ENCODE measurements around the gene HYAL4. TPM values are rescaled to one million over a fixed set of nuclear protein-coding genes. Genes with fewer than 3 reads are reported as not detected.

Gene HYAL4
- total RNA-seq, 1 donor, result under 0.01 TPM

DNA sequence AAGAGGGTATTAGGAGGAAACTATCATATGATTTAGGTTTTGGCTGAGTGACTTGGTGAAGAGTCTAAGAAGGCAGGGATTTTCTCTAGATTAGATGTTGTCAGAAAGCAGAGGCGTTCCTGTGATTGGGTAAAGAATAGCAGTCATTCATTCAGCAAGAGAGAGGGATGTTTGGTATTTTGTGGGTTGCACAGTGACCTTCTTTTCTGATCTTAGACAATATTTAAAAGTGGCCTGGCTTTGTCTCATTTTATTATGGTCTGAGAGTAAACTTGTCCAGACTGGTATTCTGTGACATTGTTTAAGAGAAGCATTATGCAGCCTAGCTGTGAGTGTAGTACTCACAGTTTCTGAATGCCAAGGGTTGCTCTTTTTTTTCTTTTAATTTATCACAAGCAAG is 18.5 kb downstream of the HYAL4 start:
- DNase-seq (ENCODE audit: low read depth), result no peak
- H3K4me3 ChIP-seq (ENCODE audit: low read depth, low read length), result no peak overlapping the region
- TF ChIP-seq, protein P1, sequence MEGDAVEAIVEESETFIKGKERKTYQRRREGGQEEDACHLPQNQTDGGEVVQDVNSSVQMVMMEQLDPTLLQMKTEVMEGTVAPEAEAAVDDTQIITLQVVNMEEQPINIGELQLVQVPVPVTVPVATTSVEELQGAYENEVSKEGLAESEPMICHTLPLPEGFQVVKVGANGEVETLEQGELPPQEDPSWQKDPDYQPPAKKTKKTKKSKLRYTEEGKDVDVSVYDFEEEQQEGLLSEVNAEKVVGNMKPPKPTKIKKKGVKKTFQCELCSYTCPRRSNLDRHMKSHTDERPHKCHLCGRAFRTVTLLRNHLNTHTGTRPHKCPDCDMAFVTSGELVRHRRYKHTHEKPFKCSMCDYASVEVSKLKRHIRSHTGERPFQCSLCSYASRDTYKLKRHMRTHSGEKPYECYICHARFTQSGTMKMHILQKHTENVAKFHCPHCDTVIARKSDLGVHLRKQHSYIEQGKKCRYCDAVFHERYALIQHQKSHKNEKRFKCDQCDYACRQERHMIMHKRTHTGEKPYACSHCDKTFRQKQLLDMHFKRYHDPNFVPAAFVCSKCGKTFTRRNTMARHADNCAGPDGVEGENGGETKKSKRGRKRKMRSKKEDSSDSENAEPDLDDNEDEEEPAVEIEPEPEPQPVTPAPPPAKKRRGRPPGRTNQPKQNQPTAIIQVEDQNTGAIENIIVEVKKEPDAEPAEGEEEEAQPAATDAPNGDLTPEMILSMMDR (IDR thresholded peaks at IDR 0.05; ENCODE audit: insufficient read depth, low read depth, low read length), result no peak

DNA sequence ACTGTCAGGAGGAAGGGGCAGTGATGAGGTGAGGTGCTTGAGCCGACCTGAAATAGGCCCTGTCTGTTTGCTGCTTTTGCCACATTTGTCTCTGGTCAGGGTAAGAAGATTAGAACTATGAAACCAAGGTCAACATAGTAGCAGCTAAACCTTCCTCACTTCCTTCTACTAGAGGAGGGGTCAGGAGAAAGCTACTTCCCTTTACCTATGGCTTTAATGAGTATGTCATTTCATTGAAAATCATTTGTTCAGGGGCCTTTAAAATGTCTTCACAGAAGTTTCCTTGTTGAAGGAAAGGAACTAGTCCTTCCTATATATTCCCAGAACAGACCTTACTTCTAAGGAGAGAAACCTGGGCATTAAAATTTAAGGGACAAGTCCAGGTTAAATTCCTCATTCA is 19.0 kb downstream of the HYAL4 start:
- TF ChIP-seq, protein P1 (IDR thresholded peaks at IDR 0.05; ENCODE audit: insufficient read depth, low read depth, low read length), result no peak
- H3K4me3 ChIP-seq (ENCODE audit: low read depth, low read length), result no peak overlapping the region
- DNase-seq (ENCODE audit: low read depth), result no peak

DNA sequence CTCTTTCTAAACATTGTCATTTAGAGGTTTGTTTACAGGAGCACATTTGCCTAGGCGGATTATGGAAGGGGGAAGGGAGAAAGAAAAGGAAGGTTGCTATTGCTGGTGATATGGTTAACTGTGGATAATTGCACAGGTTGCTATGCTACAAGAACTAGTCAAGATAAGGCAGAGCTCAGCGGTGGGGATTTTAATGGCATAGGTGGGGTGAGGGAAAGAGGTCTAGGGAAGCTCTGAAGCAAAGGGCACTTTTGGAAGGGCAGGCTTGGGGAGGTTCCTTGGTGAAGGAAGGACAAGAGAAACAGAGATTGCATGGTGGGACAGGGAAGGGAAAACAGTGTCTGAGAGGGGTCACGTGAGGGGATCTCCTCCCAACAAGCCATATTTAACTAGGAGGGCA is 19.5 kb downstream of the HYAL4 start:
- no peak overlapping the region for H3K4me3 ChIP-seq (ENCODE audit: low read depth, low read length)
- no peak for DNase-seq (ENCODE audit: low read depth)
- TF ChIP-seq, protein P1 (IDR thresholded peaks at IDR 0.05; ENCODE audit: insufficient read depth, low read depth, low read length), result no peak

DNA sequence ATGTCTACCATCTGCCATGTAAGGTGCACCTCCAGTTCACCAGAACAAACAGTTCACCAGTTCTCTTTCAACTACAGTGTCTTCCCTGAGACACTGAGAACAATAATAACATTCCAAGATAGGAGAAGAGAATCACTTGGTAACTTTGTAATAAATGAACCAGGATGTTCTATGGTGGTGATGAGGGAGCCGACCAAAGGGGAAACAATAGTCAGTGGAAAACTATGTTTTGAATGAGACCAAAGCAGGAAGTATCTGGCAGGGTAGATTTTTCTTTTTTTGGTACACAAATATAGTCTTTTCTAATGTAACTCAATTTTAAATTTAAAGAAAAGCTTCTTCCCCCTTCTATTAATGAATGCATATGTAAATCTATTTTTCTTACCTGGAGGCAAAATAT is 20.0 kb downstream of the HYAL4 start:
- no peak for DNase-seq (ENCODE audit: low read depth)
- no peak overlapping the region for H3K4me3 ChIP-seq (ENCODE audit: low read depth, low read length)
- TF ChIP-seq, protein P1 (IDR thresholded peaks at IDR 0.05; ENCODE audit: insufficient read depth, low read depth, low read length), result no peak

- no peak overlapping the region for H3K4me3 ChIP-seq (ENCODE audit: low read depth, low read length)
- DNase-seq (ENCODE audit: low read depth), result peak; percentile 73
- TF ChIP-seq, protein P1 (IDR thresholded peaks at IDR 0.05; ENCODE audit: insufficient read depth, low read depth, low read length), result peak; percentile 68
These were observed 20.6 kb downstream of the HYAL4 start for GRCh38 chr7:123865517-123866117.

DNA sequence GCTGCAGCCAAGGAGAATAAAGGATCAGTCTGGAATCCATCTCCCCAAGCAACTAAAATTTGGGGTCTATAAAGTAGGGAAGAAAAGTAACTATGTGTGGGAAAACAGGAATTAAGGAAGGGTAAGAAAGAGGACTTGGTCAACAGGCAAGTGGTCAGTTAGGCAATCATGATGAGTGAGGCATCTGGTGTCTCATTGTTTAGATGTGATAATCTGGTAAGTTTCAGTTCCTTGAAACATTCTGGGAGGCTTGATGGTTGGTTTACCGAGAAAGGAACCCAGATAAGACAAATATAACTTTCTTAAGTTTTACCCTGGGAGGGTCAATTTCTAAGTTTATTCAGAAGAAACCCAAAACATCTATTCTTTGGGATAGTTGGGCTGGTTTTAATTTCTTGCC is 22.3 kb downstream of the HYAL4 start:
- peak; percentile 41 for DNase-seq (ENCODE audit: low read depth)
- no peak overlapping the region for H3K4me3 ChIP-seq (ENCODE audit: low read depth, low read length)
- TF ChIP-seq, protein P1 (IDR thresholded peaks at IDR 0.05; ENCODE audit: insufficient read depth, low read depth, low read length), result no peak
